Skin of body (tissue), 2 donors: Measurements from ENCODE around the gene POT1. TPM values are rescaled to one million over a fixed set of nuclear protein-coding genes. Genes with fewer than 3 reads are reported as not detected.

Experiments used
- DNase-seq: peaks from one replicate; lab custom pipeline; 2025; lab: John Stamatoyannopoulos, UW
- total RNA-seq: library from RNA; depleted of rRNA; stranded (reverse); fragments of >200 nt; gene quantifications from one replicate; pipeline ENCODE4 v1.2.3, GENCODE V29; 2014

Gene POT1
- total RNA-seq, 1 donor from 2014 or later = 72.1 TPM

- no peak for DNase-seq
These were observed 154.2 kb downstream of the POT1 start for GRCh38 chr7:124775422-124775821.

DNA sequence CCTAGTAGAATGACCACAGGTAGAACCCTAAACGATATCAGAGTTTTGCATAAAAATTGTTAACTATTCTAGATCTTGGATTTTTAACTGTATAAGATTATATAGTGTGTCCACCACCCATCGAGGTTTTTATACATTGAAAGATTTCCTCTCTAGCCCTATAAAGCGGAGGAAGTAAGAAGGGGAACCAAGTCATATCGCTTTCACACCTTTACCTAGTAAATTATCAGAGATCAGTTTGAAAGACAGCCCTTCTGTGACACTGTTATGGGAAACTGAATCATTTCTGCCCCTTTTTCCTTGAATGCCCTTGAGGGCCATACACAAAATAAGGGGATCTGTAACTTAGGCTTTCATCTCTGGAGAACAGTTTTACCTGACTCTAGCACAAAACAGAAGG, 155.7 kb downstream of the POT1 start:
- no peak for DNase-seq

- DNase-seq = no peak
These were observed 156.3 kb downstream of the POT1 start for GRCh38 chr7:124773339-124773738.

Other genes with a start within 250 kb of the POT1 start
- gene GPR37, start 164.0 kb downstream of the POT1 start, total RNA-seq = 4.3 TPM